ENCODE measurements around the gene CPSF4.

DNA sequence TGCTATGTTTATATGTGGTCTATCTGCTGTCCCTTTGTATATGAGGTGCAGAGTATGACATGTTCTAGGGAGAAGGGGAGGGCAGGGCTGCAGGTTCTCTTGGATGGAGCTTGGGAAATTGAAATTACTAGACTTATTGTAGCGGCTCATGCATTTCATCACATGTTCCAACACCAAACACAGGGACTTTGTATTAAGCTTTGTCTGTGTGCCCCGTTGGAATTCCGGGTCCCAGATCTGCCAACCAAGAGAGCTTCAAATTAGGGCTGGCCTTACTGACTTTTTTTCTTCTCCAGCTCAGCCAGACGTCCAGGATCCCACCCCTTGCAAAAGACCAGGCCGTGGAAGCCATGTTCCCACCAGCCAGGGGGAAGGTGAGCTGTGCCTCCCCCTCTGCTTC, 37.4 kb downstream of the CPSF4 start:
- TF ChIP-seq, protein P1, sequence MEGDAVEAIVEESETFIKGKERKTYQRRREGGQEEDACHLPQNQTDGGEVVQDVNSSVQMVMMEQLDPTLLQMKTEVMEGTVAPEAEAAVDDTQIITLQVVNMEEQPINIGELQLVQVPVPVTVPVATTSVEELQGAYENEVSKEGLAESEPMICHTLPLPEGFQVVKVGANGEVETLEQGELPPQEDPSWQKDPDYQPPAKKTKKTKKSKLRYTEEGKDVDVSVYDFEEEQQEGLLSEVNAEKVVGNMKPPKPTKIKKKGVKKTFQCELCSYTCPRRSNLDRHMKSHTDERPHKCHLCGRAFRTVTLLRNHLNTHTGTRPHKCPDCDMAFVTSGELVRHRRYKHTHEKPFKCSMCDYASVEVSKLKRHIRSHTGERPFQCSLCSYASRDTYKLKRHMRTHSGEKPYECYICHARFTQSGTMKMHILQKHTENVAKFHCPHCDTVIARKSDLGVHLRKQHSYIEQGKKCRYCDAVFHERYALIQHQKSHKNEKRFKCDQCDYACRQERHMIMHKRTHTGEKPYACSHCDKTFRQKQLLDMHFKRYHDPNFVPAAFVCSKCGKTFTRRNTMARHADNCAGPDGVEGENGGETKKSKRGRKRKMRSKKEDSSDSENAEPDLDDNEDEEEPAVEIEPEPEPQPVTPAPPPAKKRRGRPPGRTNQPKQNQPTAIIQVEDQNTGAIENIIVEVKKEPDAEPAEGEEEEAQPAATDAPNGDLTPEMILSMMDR (IDR thresholded peaks at IDR 0.05) = no peak
- TF ChIP-seq POLR2A (IDR thresholded peaks at IDR 0.05) = no peak
